ENCODE measurements around the gene HSF2BP. TPM values are rescaled to one million over a fixed set of nuclear protein-coding genes. Genes with fewer than 3 reads are reported as not detected.
A peak's percentile ranks its signal among the peaks of the same experiment; 100 is the strongest.

The HSF2BP gene
- polyA plus RNA-seq, 1 of the 3 experiments (the other 2 are of a cell fraction) = 1.1 TPM

GRCh38 chr21:43648171-43648570, 11.1 kb downstream of the HSF2BP start:
- H3K9me3 ChIP-seq = no peaks in the 10 kb centered on the region
- H3K36me3 ChIP-seq (replicated peaks in 1 of 2; ENCODE audit: control insufficient read depth in 1 of 2, insufficient read depth in 2 of 2, low read length in 1 of 2) = no peaks in the 10 kb centered on the region
- no peak overlapping the region for H3K4me2 ChIP-seq
- H3K79me2 ChIP-seq (ENCODE audit: insufficient read depth) = no peaks in the 10 kb centered on the region
- ChIA-PET CTCF (no interaction called here), POLR2A (no interaction called here)
- TF ChIP-seq ELF1 (IDR thresholded peaks at IDR 0.05) (no peak), PBX3 (IDR thresholded peaks at IDR 0.05) (no peak), CHD2 (IDR thresholded peaks at IDR 0.05; ENCODE audit: low read length, partially characterized antibody) (no peak), RFX5 (IDR thresholded peaks at IDR 0.05; ENCODE audit: low read length) (no peak), YY1 (IDR thresholded peaks at IDR 0.05; ENCODE audit: low read depth) (no peak), RAD21 (IDR thresholded peaks at IDR 0.05; ENCODE audit: low read length) (no peak), JUND (IDR thresholded peaks at IDR 0.05) (no peak), IRF3 (IDR thresholded peaks at IDR 0.05; ENCODE audit: low read depth, low read length) (no peak), CTCF (IDR thresholded peaks at IDR 0.05) (no peak), USF1 (IDR thresholded peaks at IDR 0.05; ENCODE audit: borderline replicate concordance, low read depth) (no peak)
- H3K9me2 ChIP-seq = no peaks in the 10 kb centered on the region
- peaks cover 9% of the 10 kb centered on the region for H3F3A ChIP-seq (replicated peaks; ENCODE audit: insufficient read depth)
- no peak overlapping the region for H2AFZ ChIP-seq (ENCODE audit: low read depth)
- H4K20me1 ChIP-seq (ENCODE audit: insufficient read depth) = no peaks in the 10 kb centered on the region
- H3K27ac ChIP-seq (ENCODE audit: low read depth in 2 of 2, low read length in 1 of 2) = no peak overlapping the region
- WGBS (ENCODE audit: low lambda C conversion rate) = 78% methylated on average over 9 of the region's 9 CpGs
- peaks cover 2 to 12% of the 10 kb centered on the region in 2 experiments; a peak in 3 of 4 replicates for H3K4me1 ChIP-seq (ENCODE audit: control insufficient read depth in 1 of 2, insufficient read depth in 2 of 2, low read depth in 1 of 2, low read length in 1 of 2)
- H3K4me3 ChIP-seq (ENCODE audit: low read depth in 2 of 2, low read length in 1 of 2) = no peak overlapping the region
- no peaks in the 10 kb centered on the region for H3K27me3 ChIP-seq (ENCODE audit: insufficient read depth)
- no peak for DNase-seq
- no peak overlapping the region for H3K9ac ChIP-seq

GRCh38 chr21:43646550-43647260, 12.6 kb downstream of the HSF2BP start:
- no peaks in the 10 kb centered on the region for H3K79me2 ChIP-seq (ENCODE audit: insufficient read depth)
- DNase-seq = peak; percentile 89
- no peak overlapping the region for H2AFZ ChIP-seq (ENCODE audit: low read depth)
- CTCF ChIA-PET = interaction anchor here (0.5 to 4.7 kb wide), 20 partner anchors 10 to 439 kb away, joined by 3 to 30 read pairs (median 3); partner anchors contain the start of genes HSF2BP and RRP1B
- no peak overlapping the region for H3K9ac ChIP-seq
- H3K27me3 ChIP-seq (ENCODE audit: insufficient read depth) = no peaks in the 10 kb centered on the region
- POLR2A ChIA-PET = interaction anchor here (0.6 kb wide), 1 partner anchor 939 kb away, joined by 3 read pairs; no protein-coding TSS in a partner anchor
- no peaks in the 10 kb centered on the region for H4K20me1 ChIP-seq (ENCODE audit: insufficient read depth)
- no peaks in the 10 kb centered on the region for H3K9me3 ChIP-seq
- H3F3A ChIP-seq (replicated peaks; ENCODE audit: insufficient read depth) = peaks cover 9% of the 10 kb centered on the region
- no peaks in the 10 kb centered on the region for H3K9me2 ChIP-seq
- no peak overlapping the region for H3K4me2 ChIP-seq
- peaks cover 2 to 12% of the 10 kb centered on the region in 2 experiments; a peak in 3 of 4 replicates for H3K4me1 ChIP-seq (ENCODE audit: control insufficient read depth in 1 of 2, insufficient read depth in 2 of 2, low read depth in 1 of 2, low read length in 1 of 2)
- WGBS (ENCODE audit: low lambda C conversion rate) = 42% methylated on average over 5 of the region's 7 CpGs
- H3K4me3 ChIP-seq (ENCODE audit: low read depth in 2 of 2, low read length in 1 of 2) = peak overlapping the region in 1 of 2 experiments; percentile 22; a peak in 1 of 4 replicates
- no peaks in the 10 kb centered on the region for H3K36me3 ChIP-seq (replicated peaks in 1 of 2; ENCODE audit: control insufficient read depth in 1 of 2, insufficient read depth in 2 of 2, low read length in 1 of 2)
- peak overlapping the region in 1 of 2 experiments; percentile 69; a peak in 2 of 4 replicates for H3K27ac ChIP-seq (ENCODE audit: low read depth in 2 of 2, low read length in 1 of 2)
- TF ChIP-seq RAD21 (IDR thresholded peaks at IDR 0.05; ENCODE audit: low read length) = peak; percentile 100
- no peak for TF ChIP-seq MEF2A (IDR thresholded peaks at IDR 0.05; ENCODE audit: borderline replicate concordance, low read depth)
- no peak for TF ChIP-seq RFX5 (IDR thresholded peaks at IDR 0.05; ENCODE audit: low read length)
- TF ChIP-seq POLR2AphosphoS5 (IDR thresholded peaks at IDR 0.05; ENCODE audit: low read depth, low read length) = no peak
- TF ChIP-seq CTCF (IDR thresholded peaks at IDR 0.05) = peak; percentile 99
- TF ChIP-seq PBX3 (IDR thresholded peaks at IDR 0.05) = peak; percentile 74
- TF ChIP-seq NRF1 (IDR thresholded peaks at IDR 0.05; ENCODE audit: low read depth, low read length) = no peak
- TF ChIP-seq GATA2 (CRISPR knock-in tag; IDR thresholded peaks at IDR 0.05) = no peak
- TF ChIP-seq ELF1 (IDR thresholded peaks at IDR 0.05) = no peak
